Spleen (tissue), 11 donors: Measurements from ENCODE around the gene RASSF5. TPM values are rescaled to one million over a fixed set of nuclear protein-coding genes. Genes with fewer than 3 reads are reported as not detected.

Experiments used
- DNase-seq: peaks from one replicate; pipeline ENCODE4 v3.0.0-alpha.2; 2020
- H3K27ac ChIP-seq, 8 donors: fragments of 200-600 bp; sonication (generic) in 7 of 8; 1 replicate in 4 of 8; 2 replicates in 4 of 8; pipeline versions ENCODE4 v1.5.0 to v1.8.0; 2016 to 2021; ENCODE audit warnings: inconsistent platforms in 4 of 8, mild to moderate bottlenecking in 4 of 8, moderate library complexity in 1 of 8
- H3K27me3 ChIP-seq, 7 donors: fragments of 200-600 bp; sonication (generic) in 6 of 7; replicated peaks in 1 of 7; 1 replicate in 4 of 7; 2 replicates in 3 of 7; pipeline versions ENCODE4 v1.5.0 to v1.8.0; 2016 to 2021; ENCODE audit warnings: inconsistent platforms in 3 of 7, mild to moderate bottlenecking in 1 of 7
- H3K36me3 ChIP-seq, 6 donors: fragments of 200-600 bp; sonication (generic) in 5 of 6; 1 replicate in 4 of 6; 2 replicates in 2 of 6; pipeline versions ENCODE4 v1.5.0 to v1.8.0; 2016 to 2021; ENCODE audit warnings: inconsistent platforms in 2 of 6
- H3K4me1 ChIP-seq, 6 donors: fragments of 200-600 bp; sonication (generic) in 5 of 6; 1 replicate in 3 of 6; 2 replicates in 3 of 6; pipeline versions ENCODE4 v1.5.0 to v1.8.0; 2016 to 2021; ENCODE audit warnings: inconsistent platforms in 3 of 6
- H3K4me3 ChIP-seq, 8 donors: fragments of 200-600 bp; sonication (generic) in 7 of 8; 1 replicate in 4 of 8; 2 replicates in 4 of 8; pipeline versions ENCODE4 v1.5.0 to v1.8.0; 2016 to 2021; ENCODE audit warnings: inconsistent platforms in 4 of 8, mild to moderate bottlenecking in 4 of 8, moderate library complexity in 2 of 8
- H3K9me3 ChIP-seq, 8 donors: fragments of 200-600 bp; sonication (generic) in 7 of 8; 1 replicate in 4 of 8; 2 replicates in 4 of 8; pipeline versions ENCODE4 v1.5.0 to v1.8.0; 2016 to 2021; ENCODE audit warnings: inconsistent platforms in 4 of 8
- CTCF ChIP-seq, 11 experiments: fragments of 200-600 bp in 7 of 11; fragments of 450-650 bp in 4 of 11; sonication (generic) in 4 of 11; IDR thresholded peaks in 8 of 11; conservative IDR thresholded peaks in 3 of 11; 1 replicate in 7 of 11; 2 replicates in 4 of 11; pipeline versions ENCODE4 v1.4.0 to v1.8.0; 2016 to 2021; ENCODE audit warnings: antibody characterized with exemption in 11 of 11, inconsistent platforms in 4 of 11, mild to moderate bottlenecking in 1 of 11
- POLR2A ChIP-seq, 3 donors: fragments of 450-650 bp; IDR thresholded peaks; one replicate each; pipeline ENCODE4 v1.5.1; 2017; ENCODE audit warnings: antibody characterized with exemption in 3 of 3, mild to moderate bottlenecking in 1 of 3
- POLR2AphosphoS5 ChIP-seq, 3 donors: sonication (generic); formaldehyde crosslinking; IDR thresholded peaks; one replicate each; pipeline ENCODE4 v1.5.1; 2017; ENCODE audit warnings: antibody characterized with exemption in 3 of 3
- WGBS, 5 donors: extraction: QIAGEN DNeasy Blood & Tissue Kit in 3 of 5; methylation state at CpG; one replicate each; pipeline versions ENCODE4 v1.1.5 to v1.1.7; 2013 to 2018; 5-methylcytosine and 5-hydroxymethylcytosine counted together
- intact Hi-C: fragments of 100-400 bp; cut with DNase I; formaldehyde crosslinking; loops from one replicate; pipeline ENCODE4 v1.15.0; 2023; ENCODE audit warnings: low total_unique reads
- polyA plus RNA-seq, 3 donors: library from polyadenylated mRNA; stranded (reverse); fragments of 200-250 nt; gene quantifications; one replicate each; pipeline ENCODE4 v1.2.1, GENCODE V29; 2013
- total RNA-seq, 7 donors: library from RNA; depleted of rRNA in 3 of 7; stranded (reverse); fragments of >200 nt in 3 of 7; fragmentation: NEBNext Ultra II Directional in 4 of 7; extraction: Animal tissue kit (Norgen Biotek cat#: 25700) in 4 of 7; gene quantifications; one replicate each; pipeline versions ENCODE4 v1.1.0 to v1.2.1, GENCODE V29; 2016 to 2021
- donor health status: healthy with polysubstance abuse.
- donor health status: DM: no; HTN: no; CAD: no; lungs with moderate emphysema.
- donor health status: DM: no; HTN: no; CAD: no.
- donor health status: Bipolar disorder and iron deficiency.
- donor health status: healthy.
- donor health status: DM: no; HTN: no; CAD: no.
- donor health status: DM: yes; HTN: yes; CAD: no.

Gene RASSF5
- total and polyA plus RNA-seq, 10 donors, result 32.2 to 168 (median 127) TPM

DNA sequence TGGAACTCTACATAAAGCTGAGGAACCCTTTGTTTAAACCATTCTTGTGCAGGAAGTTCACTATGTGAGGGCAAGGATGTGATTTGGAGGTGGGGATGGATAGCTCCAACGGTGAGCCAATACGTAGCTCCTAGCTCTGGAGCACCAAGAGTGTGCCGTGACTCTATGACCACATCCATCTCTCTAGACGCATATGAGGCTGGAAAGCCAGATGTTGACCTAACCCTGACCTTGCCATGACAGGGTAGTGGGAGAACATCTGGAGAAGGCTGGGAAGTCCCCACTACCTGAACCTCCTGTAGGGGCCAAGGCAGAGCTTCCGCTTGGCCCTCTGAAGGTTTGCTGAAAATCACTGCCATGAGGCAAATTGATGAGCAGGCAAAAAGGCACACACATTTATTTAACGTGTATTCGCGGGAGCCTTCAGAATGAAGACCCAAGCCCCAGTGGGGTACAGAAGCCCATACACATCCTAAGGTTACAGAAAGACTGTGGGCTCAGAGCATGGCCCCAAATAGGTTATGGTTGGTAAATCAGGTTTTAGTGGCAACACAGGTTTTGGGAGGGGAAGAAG is 61.5 kb downstream of the RASSF5 start:
- Histone ChIP-seq H3K4me3 (peak overlapping the region in 1 of 8 donors; percentile 27), H3K27ac (peak overlapping the region in 7 of 8 donors; percentile 21 to 100 (median 39)), H3K4me1 (peaks cover 62 to 100% (median 96%) of the 10 kb centered on the region in 6 donors)

DNA sequence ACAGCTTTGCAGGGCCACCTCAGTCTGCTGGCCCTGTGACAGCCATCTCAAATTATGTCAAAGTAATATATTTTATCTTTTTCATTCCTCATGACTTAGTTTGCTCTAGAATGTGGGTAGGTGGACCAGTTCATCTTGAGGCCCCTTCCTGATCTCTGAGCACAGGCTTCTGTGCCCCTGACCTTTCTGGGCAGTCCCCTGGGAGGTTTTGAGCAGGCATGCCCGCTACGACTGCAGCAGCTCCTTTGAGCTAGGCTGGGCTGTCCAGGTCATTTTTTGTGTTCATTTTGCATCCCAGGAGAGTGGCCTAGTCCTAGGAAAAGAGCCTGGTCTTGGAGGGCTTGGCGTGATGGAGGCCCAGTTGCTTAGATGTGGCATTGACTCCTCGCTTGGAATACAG is 62.2 kb downstream of the RASSF5 start:
- Histone ChIP-seq H3K36me3 (peaks cover 0 to 100% (median 27%) of the 10 kb centered on the region in 6 donors), H3K9me3 (no peaks in the 10 kb centered on the region), H3K4me3 (no peak overlapping the region), H3K27me3 (no peaks in the 10 kb centered on the region), H3K27ac (peak overlapping the region in 4 of 8 donors; percentile 26 to 100 (median 68)), H3K4me1 (peaks cover 62 to 100% (median 96%) of the 10 kb centered on the region in 6 donors)
- intact Hi-C loops, result no loop called here
- TF ChIP-seq POLR2A (IDR thresholded peaks at IDR 0.05) (no peak), CTCF (IDR thresholded peaks at IDR 0.05 in 8 of 11, conservative IDR thresholded peaks at IDR 0.05 in 3 of 11) (no peak), POLR2AphosphoS5 (IDR thresholded peaks at IDR 0.05) (no peak)
- WGBS, 5 donors, result 74 to 92% (median 85%) methylated on average over 4 of the region's 4 CpGs
- no peak for DNase-seq

More for the DNA sequence above, 61.5 kb downstream of the RASSF5 start:
- intact Hi-C loops, result no loop called here
- no peak for DNase-seq
- H3K36me3 ChIP-seq, result peaks cover 0 to 100% (median 26%) of the 10 kb centered on the region in 6 donors
- no peaks in the 10 kb centered on the region for H3K9me3 ChIP-seq
- TF ChIP-seq POLR2AphosphoS5 (IDR thresholded peaks at IDR 0.05) (no peak), CTCF (IDR thresholded peaks at IDR 0.05 in 8 of 11, conservative IDR thresholded peaks at IDR 0.05 in 3 of 11) (no peak), POLR2A (IDR thresholded peaks at IDR 0.05) (no peak)
- WGBS, 5 donors, result 69 to 90% (median 82%) methylated on average over 8 of the region's 8 CpGs
- no peaks in the 10 kb centered on the region for H3K27me3 ChIP-seq

GRCh38 chr1:206570529-206570928 is 63.2 kb downstream of the RASSF5 start:
- WGBS, 5 donors, result 70 to 79% (median 73%) methylated on average over 3 of the region's 3 CpGs
- Histone ChIP-seq H3K27me3 (no peaks in the 10 kb centered on the region), H3K4me3 (no peak overlapping the region), H3K4me1 (peaks cover 60 to 100% (median 96%) of the 10 kb centered on the region in 6 donors), H3K27ac (peak overlapping the region in 2 of 8 donors; percentile 98 to 100), H3K36me3 (peaks cover 0 to 90% (median 26%) of the 10 kb centered on the region in 6 donors), H3K9me3 (no peaks in the 10 kb centered on the region)
- intact Hi-C loops, result no loop called here
- no peak for DNase-seq
- TF ChIP-seq POLR2A (IDR thresholded peaks at IDR 0.05), result no peak

GRCh38 chr1:206572835-206573234 is 65.5 kb downstream of the RASSF5 start:
- Histone ChIP-seq H3K9me3 (no peaks in the 10 kb centered on the region), H3K27me3 (no peaks in the 10 kb centered on the region), H3K4me3 (no peak overlapping the region), H3K27ac (peak overlapping the region in 7 of 8 donors; percentile 84 to 98 (median 95)), H3K4me1 (peaks cover 60 to 100% (median 96%) of the 10 kb centered on the region in 6 donors), H3K36me3 (peaks cover 0 to 73% (median 21%) of the 10 kb centered on the region in 6 donors)
- TF ChIP-seq POLR2A (IDR thresholded peaks at IDR 0.05) (no peak), CTCF (IDR thresholded peaks at IDR 0.05 in 8 of 11, conservative IDR thresholded peaks at IDR 0.05 in 3 of 11) (no peak)
- intact Hi-C loops, result no loop called here
- 90 to 93% (median 92%) methylated on average over 4 of the region's 4 CpGs for WGBS, 5 donors
- DNase-seq, result no peak
